HG02852 (cell line): ENCODE results near the gene SERPINB1.

Experiments used
- ATAC-seq: cut with Tn5 transposase; IDR thresholded peaks from one replicate; pipeline ENCODE4 v1.9.1; 2021; ENCODE audit warnings: mild to moderate bottlenecking, moderate library complexity; ENCODE audit not compliant: unreplicated experiment

SERPINB1 gene

GRCh38 chr6:2850538-2851113, 9.0 kb upstream of the SERPINB1 start:
- ATAC-seq: no peak

GRCh38 chr6:2848851-2849250, 7.2 kb upstream of the SERPINB1 start:
- ATAC-seq: no peak

GRCh38 chr6:2845880-2846208, 4.2 kb upstream of the SERPINB1 start:
- ATAC-seq: no peak

- no peak for ATAC-seq
Observed at GRCh38 chr6:2844008-2844407, 2.3 kb upstream of the SERPINB1 start.

GRCh38 chr6:2843138-2843740, 1.6 kb upstream of the SERPINB1 start:
- ATAC-seq: no peak

GRCh38 chr6:2842139-2842552, 483 bp upstream of the SERPINB1 start:
- ATAC-seq: no peak

GRCh38 chr6:2840749-2841061, 958 bp downstream of the SERPINB1 start:
- no peak for ATAC-seq

GRCh38 chr6:2839982-2840748, 1.5 kb downstream of the SERPINB1 start:
- no peak for ATAC-seq

GRCh38 chr6:2839195-2839981, 2.3 kb downstream of the SERPINB1 start:
- no peak for ATAC-seq

GRCh38 chr6:2838251-2838650, 3.4 kb downstream of the SERPINB1 start:
- no peak for ATAC-seq

- no peak for ATAC-seq
Observed at GRCh38 chr6:2834262-2834661, 7.4 kb downstream of the SERPINB1 start.

GRCh38 chr6:2831392-2831791, 10.3 kb downstream of the SERPINB1 start:
- ATAC-seq: no peak

GRCh38 chr6:2830183-2830582, 11.5 kb downstream of the SERPINB1 start:
- ATAC-seq: no peak

- ATAC-seq: no peak
Observed at GRCh38 chr6:2829253-2829652, 12.4 kb downstream of the SERPINB1 start.

GRCh38 chr6:2828629-2829028, 13.0 kb downstream of the SERPINB1 start:
- no peak for ATAC-seq

GRCh38 chr6:2827142-2827541, 14.5 kb downstream of the SERPINB1 start:
- no peak for ATAC-seq

- no peak for ATAC-seq
Observed at GRCh38 chr6:2826131-2826530, 15.5 kb downstream of the SERPINB1 start.

GRCh38 chr6:2823104-2823850, 18.4 kb downstream of the SERPINB1 start:
- no peak for ATAC-seq

- no peak for ATAC-seq
Observed at GRCh38 chr6:2821554-2821953, 20.1 kb downstream of the SERPINB1 start.

- no peak for ATAC-seq
Observed at GRCh38 chr6:2820415-2820814, 21.2 kb downstream of the SERPINB1 start.

- no peak for ATAC-seq
Observed at GRCh38 chr6:2819978-2820377, 21.7 kb downstream of the SERPINB1 start.
